HG02759 (cell line): ENCODE measurements around the gene FAM120B.

Experiments used
- ATAC-seq: cut with Tn5 transposase; IDR thresholded peaks from one replicate; pipeline ENCODE4 v1.9.1; 2021; ENCODE audit warnings: mild to moderate bottlenecking, moderate library complexity; ENCODE audit not compliant: unreplicated experiment

Gene FAM120B

DNA sequence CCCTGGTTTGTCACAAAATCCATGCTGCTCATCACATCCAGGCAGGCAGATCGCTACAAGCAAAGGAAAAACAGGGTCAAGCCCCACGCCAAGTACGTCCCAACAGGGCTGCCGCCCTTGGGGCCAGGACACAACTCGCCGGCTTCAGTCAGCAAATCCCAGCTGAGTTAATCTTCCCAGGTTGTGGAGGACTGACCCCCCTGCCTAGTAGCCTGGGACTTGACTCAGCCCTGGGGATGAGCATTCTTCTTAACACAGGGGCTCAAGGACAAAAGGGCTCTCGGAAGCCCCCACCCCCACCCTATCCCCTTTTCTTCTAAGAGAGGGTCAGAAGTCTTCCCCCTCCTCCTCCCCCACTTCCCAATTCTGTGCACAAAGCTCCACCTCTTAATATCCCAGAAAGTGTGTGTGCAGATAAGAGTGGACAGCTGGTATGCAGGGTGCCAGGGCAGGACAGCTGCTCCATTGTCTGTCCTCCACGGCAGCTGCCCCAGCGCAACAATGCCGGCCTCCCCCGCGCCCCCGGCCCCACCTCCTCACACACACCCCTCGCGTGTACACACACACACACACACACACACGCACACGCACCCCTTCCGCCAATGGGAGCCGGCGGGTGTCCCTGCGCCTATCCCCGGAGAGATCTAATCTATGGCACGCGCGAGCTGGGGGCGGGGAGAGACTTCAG is 20.2 kb upstream of the FAM120B start:
- ATAC-seq = no peak

- ATAC-seq = no peak
Measured at GRCh38 chr6:170286934-170287265, 19.7 kb upstream of the FAM120B start.

DNA sequence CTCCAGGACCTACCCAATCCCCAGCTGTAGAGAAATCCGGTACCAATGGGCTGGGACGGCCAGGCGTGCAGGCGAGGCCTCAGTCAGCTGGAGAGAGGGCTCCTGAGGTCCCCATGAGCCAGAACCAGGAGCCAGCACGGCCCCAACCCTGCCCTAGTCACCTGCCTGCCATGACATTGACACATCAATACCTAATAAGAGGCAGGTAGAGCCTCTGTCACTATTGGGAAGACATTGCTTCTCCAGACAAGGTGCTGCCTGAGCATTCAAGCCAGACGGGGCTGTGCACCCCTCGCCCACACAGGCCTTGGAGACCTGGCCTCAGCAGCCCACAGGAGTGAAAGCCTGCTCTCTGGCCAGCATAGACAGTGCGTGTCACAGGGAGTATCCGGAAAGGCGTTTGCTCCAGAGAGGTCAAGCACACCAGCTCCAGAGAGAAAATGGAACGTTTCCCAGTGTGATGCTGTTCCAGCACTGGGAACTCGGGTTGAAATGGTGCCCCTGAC is 19.1 kb upstream of the FAM120B start:
- ATAC-seq = no peak

GRCh38 chr6:170288091-170288631 is 18.4 kb upstream of the FAM120B start:
- ATAC-seq = no peak

- ATAC-seq = no peak
Measured at GRCh38 chr6:170288852-170289179, 17.7 kb upstream of the FAM120B start.

- peak; percentile 1 for ATAC-seq
Measured at GRCh38 chr6:170289180-170289931, 17.2 kb upstream of the FAM120B start.

- ATAC-seq = peak; percentile 6
Measured at GRCh38 chr6:170289951-170290295, 16.6 kb upstream of the FAM120B start.

GRCh38 chr6:170290296-170291128 is 16.0 kb upstream of the FAM120B start, which contains the start of gene DLL1:
Gene DLL1, minus strand, starts transcription at chr6:170291078. Its CDS starts 939 bp downstream, at chr6:170290139.
- peak; percentile 32 for ATAC-seq

- ATAC-seq = peak; percentile 29
Measured at GRCh38 chr6:170291271-170292110, 15.1 kb upstream of the FAM120B start.

DNA sequence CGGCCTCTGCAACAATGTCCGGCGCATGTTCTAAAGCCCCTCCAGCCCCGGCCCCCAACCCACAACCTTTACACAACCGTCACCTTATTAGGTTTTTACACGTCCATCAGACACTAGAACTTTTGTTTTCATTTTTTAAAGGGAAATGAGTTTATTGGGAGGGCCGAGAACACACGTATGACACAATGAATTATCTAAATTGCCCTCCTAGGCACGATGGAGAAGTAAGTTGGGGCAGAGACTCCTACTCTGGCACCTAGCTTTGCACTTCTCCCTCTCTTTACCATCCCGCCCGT is 14.5 kb upstream of the FAM120B start:
- no peak for ATAC-seq

- ATAC-seq = no peak
Measured at GRCh38 chr6:170292407-170293158, 14.0 kb upstream of the FAM120B start.

DNA sequence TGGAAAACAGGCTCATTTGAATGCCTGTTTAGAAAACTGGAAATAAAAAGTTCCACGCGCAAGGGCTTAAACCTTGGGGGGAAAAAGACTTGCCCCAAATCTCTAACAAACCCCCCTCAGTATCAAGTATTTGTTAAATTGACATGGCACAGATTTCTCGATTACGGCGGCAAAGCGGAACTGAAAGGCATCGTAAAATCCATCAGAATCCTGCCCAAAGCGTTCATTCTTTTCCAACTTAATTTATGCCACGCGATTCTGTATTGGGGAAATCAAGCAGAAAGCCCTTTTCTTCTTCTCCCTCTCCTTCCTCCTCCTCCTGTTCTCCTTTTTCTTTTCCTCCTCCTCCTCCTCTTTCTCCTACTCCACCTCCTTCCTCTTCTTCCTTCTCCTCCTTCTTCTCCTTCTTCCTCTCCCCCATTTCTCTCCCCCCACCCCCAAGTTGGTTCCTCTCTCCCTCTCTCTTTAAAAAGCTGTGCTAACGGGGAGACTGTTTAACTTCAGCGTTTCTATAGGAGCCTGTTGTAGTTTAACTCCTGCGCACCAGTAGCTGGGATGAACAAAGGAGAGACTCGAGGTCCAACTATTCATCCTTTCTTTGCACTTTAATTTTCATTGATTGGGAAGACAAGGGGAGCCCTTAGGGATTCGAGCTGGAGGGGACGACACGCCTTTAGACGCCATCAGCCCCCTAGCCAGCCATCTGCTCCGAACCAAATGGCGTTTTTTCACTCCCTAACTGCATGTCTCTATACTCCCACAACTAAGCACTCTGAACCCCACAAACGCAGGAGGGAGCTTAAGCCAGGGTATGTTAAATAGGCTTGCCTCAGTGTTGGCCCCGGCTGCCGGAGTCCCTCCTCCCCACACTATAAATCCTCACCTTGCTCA is 13.0 kb upstream of the FAM120B start:
- ATAC-seq = no peak

- no peak for ATAC-seq
Measured at GRCh38 chr6:170294298-170294730, 12.2 kb upstream of the FAM120B start.

GRCh38 chr6:170294813-170295509 is 11.6 kb upstream of the FAM120B start:
- ATAC-seq = peak; percentile 2

DNA sequence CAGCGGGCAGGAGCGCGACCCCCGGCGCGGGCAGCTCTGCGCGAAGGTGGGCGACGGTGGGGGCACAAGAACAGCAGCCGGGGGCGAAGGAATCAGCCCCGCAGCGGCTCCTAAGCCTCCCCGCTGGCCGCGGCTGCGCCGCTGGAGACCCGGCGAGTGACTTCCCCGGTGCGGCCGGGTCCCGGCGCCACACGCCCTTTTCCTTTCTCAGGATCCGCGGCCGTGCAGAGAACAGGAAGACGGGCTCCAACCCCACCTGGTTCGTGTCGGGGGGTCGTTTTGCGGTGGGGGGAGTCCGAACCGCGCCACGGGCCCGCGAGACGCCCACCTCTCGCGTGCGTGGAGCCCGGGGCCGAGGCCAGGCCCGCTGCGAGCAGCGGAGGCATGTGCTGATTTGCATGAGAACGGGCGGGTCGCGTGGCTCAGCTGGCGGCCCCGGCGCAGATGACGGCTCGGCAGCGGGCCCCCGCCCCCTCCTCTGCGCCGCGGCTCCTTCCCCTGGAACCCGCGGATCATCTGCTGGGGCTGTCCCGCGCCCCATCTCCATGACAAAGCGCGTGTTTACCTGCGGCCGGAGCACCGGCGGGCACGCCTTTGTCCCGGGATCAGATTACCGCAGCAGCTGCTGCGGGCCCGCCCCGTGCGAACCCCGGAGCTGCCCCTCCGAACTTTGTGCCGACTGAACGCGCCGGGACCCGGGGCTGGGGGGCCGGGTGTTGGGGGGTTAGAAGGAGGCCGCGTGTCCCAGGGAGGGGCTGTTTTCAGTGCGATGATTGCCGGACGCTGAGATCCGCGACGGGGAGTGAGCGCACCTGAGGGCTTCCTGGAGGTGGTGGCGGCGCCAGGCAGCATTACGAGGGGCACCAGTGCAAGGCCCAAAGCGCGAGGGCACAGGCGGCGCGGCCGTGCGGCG is 10.8 kb upstream of the FAM120B start:
- peak; percentile 69 for ATAC-seq

DNA sequence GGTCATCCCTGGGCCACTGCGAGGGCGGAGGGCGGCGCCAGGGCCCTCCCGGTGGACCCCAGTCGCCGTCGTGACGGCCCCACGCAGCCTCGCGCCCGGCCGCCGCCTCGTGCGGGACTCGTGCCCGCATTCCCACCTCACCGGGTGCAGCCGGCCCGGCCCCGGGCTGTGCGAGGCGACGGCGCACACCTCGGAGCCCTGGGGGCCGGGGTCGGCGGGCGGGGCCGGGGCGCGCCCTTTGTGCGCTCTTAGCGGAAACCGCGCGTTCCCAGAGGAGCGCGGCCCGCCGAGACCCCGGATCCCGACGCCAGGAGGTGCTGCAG is 10.2 kb upstream of the FAM120B start:
- no peak for ATAC-seq
